Heart left ventricle (tissue), 16 donors: ENCODE results near the gene MGLL. TPM values are rescaled to one million over a fixed set of nuclear protein-coding genes. Genes with fewer than 3 reads are reported as not detected.
A peak's percentile ranks its signal among the peaks of the same experiment; 100 is the strongest.

Experiments used
- ATAC-seq, 4 donors: fragments of 200-7000 bp; cut with Tn5 transposase; one replicate each; pipeline ENCODE4 v1.9.1; 2020 to 2022; ENCODE audit warnings: moderate library complexity in 4 of 4, mild to moderate bottlenecking in 3 of 4, moderate number of reproducible peaks in 1 of 4
- DNase-seq, 5 donors: peaks; one replicate each; pipeline ENCODE4 v3.0.0-alpha.2; 2020
- H3K27ac ChIP-seq, 12 donors: fragments of 200-600 bp; sonication (generic) in 4 of 12; one replicate each; pipeline versions ENCODE4 v1.5.0 to v1.8.0; 2016 to 2022; ENCODE audit warnings: mild to moderate bottlenecking in 2 of 12
- H3K27me3 ChIP-seq, 9 donors: fragments of 200-600 bp; sonication (generic) in 2 of 9; one replicate each; pipeline versions ENCODE4 v1.5.1 to v1.8.0; 2016 to 2022; ENCODE audit warnings: mild to moderate bottlenecking in 3 of 9
- H3K36me3 ChIP-seq, 9 donors: fragments of 200-600 bp; sonication (generic) in 2 of 9; one replicate each; pipeline versions ENCODE4 v1.5.0 to v1.8.0; 2018 to 2022; ENCODE audit warnings: mild to moderate bottlenecking in 2 of 9
- H3K4me1 ChIP-seq, 12 donors: fragments of 200-600 bp; sonication (generic) in 4 of 12; one replicate each; pipeline versions ENCODE4 v1.5.0 to v1.8.0; 2016 to 2022; ENCODE audit warnings: mild to moderate bottlenecking in 3 of 12
- H3K4me3 ChIP-seq, 12 donors: fragments of 200-600 bp; sonication (generic) in 4 of 12; one replicate each; pipeline versions ENCODE4 v1.5.0 to v1.8.0; 2017 to 2022; ENCODE audit warnings: mild to moderate bottlenecking in 9 of 12, moderate library complexity in 4 of 12
- H3K9me3 ChIP-seq, 12 donors: fragments of 200-600 bp; sonication (generic) in 4 of 12; one replicate each; pipeline versions ENCODE4 v1.5.0 to v1.8.0; 2016 to 2022; ENCODE audit warnings: mild to moderate bottlenecking in 1 of 12
- POLR2A ChIP-seq, 2 donors: fragments of 450-650 bp; IDR thresholded peaks; one replicate each; pipeline ENCODE4 v1.6.1; 2017; ENCODE audit warnings: antibody characterized with exemption in 2 of 2, mild to moderate bottlenecking in 2 of 2, moderate library complexity in 2 of 2
- WGBS, 4 donors: extraction: QIAGEN DNeasy Blood & Tissue Kit in 2 of 4; methylation state at CpG; one replicate each; pipeline versions ENCODE4 v1.1.5 to v1.1.7; 2013 to 2018; 5-methylcytosine and 5-hydroxymethylcytosine counted together
- intact Hi-C, 10 donors: fragments of 100-400 bp; cut with DNase I; formaldehyde crosslinking; loops; one replicate each; pipeline versions ENCODE4 v1.11.1 to v1.14.2; 2022
- polyA plus RNA-seq, 2 donors: library from polyadenylated mRNA; stranded (reverse); fragments of 200-250 nt; gene quantifications; one replicate each; pipeline ENCODE4 v1.2.3, GENCODE V29; 2013
- total RNA-seq, 9 donors: library from RNA; depleted of rRNA in 2 of 9; stranded (reverse); fragments of >200 nt in 2 of 9; fragmentation: NEBNext Ultra II Directional in 3 of 9; extraction: Animal tissue kit (Norgen Biotek cat#: 25700) in 3 of 9; gene quantifications; one replicate each; pipeline versions ENCODE4 v1.1.0 to v1.2.4, GENCODE V29; 2016 to 2023
- TF ChIP-seq, protein P1 (sequence below), 12 donors: fragments of 200-600 bp; sonication (generic) in 4 of 12; IDR thresholded peaks; one replicate each; pipeline versions ENCODE4 v1.5.0 to v1.8.0; 2018 to 2022; ENCODE audit warnings: antibody characterized with exemption in 12 of 12, mild to moderate bottlenecking in 5 of 12
- donor health status: ischemic (EF 13 %, LVEDD 7.1; RV severe dilation, severe dysfunction).
- donor health status: healthy with polysubstance abuse.
- donor health status: DM: no; HTN: yes; CAD: no.
- donor health status: DM: no; HTN: no; CAD: no.
- donor health status: ischemic (EF 25% LVEDD 6.9; RV normal size, moderate dysfunction).
- donor health status: ischemic (EF 25% LVEDD 5.7; RV mildly dilated, moderate dysfunction).
- donor health status: healthy.
- donor health status: DM: yes; HTN: yes; CAD: no.
- donor health status: ischemic (EF 35%, LVEDD 5.7; RV mildly dilated, moderate dysfunction).
- donor health status: nonischemic (EF 11% LVEDD 7.7; RV severe dilation, severe dysfunction).
- donor health status: DM: yes; HTN: yes; CAD: no.
- donor health status: PGD.
- donor health status: ischemic (EF 29% LVEDD 5.4; RV normal size, mild dysfunction).
- donor health status: nonischemic (EF 23%, LVEDD 6.1; RV moderate dilation, normal function).

The MGLL gene
- total and polyA plus RNA-seq, 11 donors = 38.5 to 119 (median 78.9) TPM

DNA sequence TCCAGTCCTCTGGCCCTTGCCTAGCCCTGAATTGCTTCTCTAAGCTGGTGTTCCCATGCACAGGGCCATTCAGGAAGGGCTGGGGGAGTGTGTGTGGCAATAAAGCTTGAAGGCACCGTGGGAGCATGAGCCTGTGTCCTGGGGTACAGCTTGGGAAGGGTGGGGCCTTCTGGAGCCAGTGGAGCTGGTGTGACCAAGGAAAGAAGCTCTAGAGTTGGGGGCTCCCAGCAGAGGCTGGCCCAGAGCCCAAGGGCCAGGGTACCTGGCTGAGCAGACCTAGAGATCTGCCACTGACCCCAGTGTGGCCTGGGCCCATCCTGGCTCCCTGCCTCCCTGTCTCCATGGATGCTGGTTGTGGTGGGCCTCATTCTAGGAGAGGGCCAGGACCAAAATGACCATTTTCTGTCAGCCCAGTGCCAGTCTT lies 141.5 kb downstream of the MGLL start:
- Histone ChIP-seq H3K27ac (no peak overlapping the region), H3K9me3 (no peaks in the 10 kb centered on the region), H3K27me3 (no peaks in the 10 kb centered on the region), H3K4me3 (no peak overlapping the region), H3K4me1 (peaks cover 0 to 18% (median 0%) of the 10 kb centered on the region in 12 donors), H3K36me3 (peaks cover 0 to 46% (median 27%) of the 10 kb centered on the region in 9 donors)
- intact Hi-C loops = no loop called here
- ATAC-seq = no peak
- no peak for TF ChIP-seq POLR2A (IDR thresholded peaks at IDR 0.05)
- TF ChIP-seq, protein P1, sequence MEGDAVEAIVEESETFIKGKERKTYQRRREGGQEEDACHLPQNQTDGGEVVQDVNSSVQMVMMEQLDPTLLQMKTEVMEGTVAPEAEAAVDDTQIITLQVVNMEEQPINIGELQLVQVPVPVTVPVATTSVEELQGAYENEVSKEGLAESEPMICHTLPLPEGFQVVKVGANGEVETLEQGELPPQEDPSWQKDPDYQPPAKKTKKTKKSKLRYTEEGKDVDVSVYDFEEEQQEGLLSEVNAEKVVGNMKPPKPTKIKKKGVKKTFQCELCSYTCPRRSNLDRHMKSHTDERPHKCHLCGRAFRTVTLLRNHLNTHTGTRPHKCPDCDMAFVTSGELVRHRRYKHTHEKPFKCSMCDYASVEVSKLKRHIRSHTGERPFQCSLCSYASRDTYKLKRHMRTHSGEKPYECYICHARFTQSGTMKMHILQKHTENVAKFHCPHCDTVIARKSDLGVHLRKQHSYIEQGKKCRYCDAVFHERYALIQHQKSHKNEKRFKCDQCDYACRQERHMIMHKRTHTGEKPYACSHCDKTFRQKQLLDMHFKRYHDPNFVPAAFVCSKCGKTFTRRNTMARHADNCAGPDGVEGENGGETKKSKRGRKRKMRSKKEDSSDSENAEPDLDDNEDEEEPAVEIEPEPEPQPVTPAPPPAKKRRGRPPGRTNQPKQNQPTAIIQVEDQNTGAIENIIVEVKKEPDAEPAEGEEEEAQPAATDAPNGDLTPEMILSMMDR (IDR thresholded peaks at IDR 0.05) = no peak
- 88 to 100% (median 95%) methylated on average over 1 of the region's 1 CpG for WGBS, 4 donors
- DNase-seq = peak in 1 of 5 donors; percentile 32

DNA sequence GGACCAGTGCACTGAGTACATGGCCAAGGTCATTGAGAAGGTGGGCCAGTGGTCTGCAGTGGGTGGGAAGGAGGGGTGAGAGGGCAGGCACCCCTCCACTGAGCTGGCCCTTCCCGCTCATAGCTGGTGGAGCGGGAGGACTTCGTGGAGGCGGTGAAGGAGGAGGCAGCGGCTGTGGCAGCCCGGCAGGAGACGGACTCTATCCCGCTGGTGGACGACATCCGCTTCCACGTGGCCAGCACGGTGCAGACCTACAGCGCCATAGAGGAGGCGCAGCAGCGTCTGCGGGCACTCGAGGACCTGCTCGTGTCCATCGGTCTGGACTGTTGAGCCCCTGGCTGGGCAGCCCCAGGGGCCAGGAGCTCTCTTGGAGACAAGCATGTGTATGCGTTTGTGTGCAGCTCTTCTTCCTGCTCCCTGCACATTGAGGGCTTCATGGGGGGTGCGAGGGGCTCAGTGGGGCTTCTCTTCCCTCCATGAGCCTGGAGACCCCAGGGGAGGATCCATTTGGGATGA lies 142.1 kb downstream of the MGLL start:
- Histone ChIP-seq H3K27ac (no peak overlapping the region), H3K36me3 (peaks cover 0 to 48% (median 28%) of the 10 kb centered on the region in 9 donors), H3K4me1 (peaks cover 0 to 18% (median 0%) of the 10 kb centered on the region in 12 donors), H3K9me3 (no peaks in the 10 kb centered on the region), H3K27me3 (no peaks in the 10 kb centered on the region), H3K4me3 (no peak overlapping the region)
- DNase-seq = peak in 3 of 5 donors; percentile 7 to 44 (median 15)
- TF ChIP-seq, protein P1 (IDR thresholded peaks at IDR 0.05) = no peak
- no peak for TF ChIP-seq POLR2A (IDR thresholded peaks at IDR 0.05)
- no peak for ATAC-seq
- 96 to 97% (median 97%) methylated on average over 21 of the region's 21 CpGs for WGBS, 4 donors
- intact Hi-C loops = no loop called here

DNA sequence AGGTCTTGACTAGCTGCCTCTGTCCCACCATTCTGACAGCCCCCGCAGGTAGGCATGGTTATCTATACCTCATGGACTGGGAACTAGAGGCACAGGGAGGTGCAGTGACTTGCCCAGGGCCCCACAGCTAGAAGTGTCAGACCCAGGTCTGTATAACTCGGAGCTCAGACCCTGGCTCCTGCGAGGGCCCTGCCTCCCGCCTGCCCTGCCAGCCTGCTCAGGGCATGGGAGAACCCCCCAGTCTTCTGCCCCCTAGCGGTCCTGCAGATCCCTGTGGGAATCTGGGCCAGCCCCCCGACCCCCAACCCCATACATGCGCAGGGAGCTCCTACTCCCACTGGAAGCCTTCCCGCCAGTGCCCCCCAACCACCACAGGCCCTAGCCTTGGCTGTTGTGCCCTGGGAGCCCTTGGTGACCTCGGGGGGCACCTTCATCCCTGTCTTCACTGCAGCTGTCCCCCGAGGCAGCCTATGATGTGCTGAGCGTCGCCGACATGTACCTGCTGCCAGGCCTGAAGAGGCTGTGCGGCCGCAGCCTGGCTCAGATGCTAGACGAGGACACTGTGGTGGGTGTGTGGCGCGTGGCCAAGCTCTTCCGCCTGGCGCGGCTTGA lies 142.7 kb downstream of the MGLL start:
- DNase-seq (peak in 2 of 5 donors; percentile 12 to 62), ATAC-seq (no peak)
- no peaks in the 10 kb centered on the region for H3K27me3 ChIP-seq
- 87 to 91% (median 90%) methylated on average over 19 to 21 of the region's 21 CpGs for WGBS, 4 donors
- intact Hi-C loops = loop anchor here in 2 of 10 donors (10.0 kb wide), 2 partner anchors 85 to 375 kb away; partner anchors contain the start of genes MCM2 (in 1 of the 2), SEC61A1 (in 1 of the 2) and TPRA1 (in 1 of the 2)
- H3K4me1 ChIP-seq = peaks cover 0 to 20% (median under 1%) of the 10 kb centered on the region in 12 donors
- H3K36me3 ChIP-seq = peaks cover 0 to 48% (median 28%) of the 10 kb centered on the region in 9 donors
- H3K4me3 ChIP-seq = no peak overlapping the region
- H3K27ac ChIP-seq = no peak overlapping the region
- TF ChIP-seq, protein P1 (IDR thresholded peaks at IDR 0.05) = no peak
- TF ChIP-seq POLR2A (IDR thresholded peaks at IDR 0.05) = no peak
- H3K9me3 ChIP-seq = no peaks in the 10 kb centered on the region
